DMS 273 (cell line): ENCODE results near the gene GUCY1B1.
A peak's percentile ranks its signal among the peaks of the same experiment; 100 is the strongest.

Experiments used
- DNase-seq: peaks from one replicate; lab custom pipeline; 2025; ENCODE audit not compliant: unreplicated experiment; lab: John Stamatoyannopoulos, UW

Gene GUCY1B1

DNA sequence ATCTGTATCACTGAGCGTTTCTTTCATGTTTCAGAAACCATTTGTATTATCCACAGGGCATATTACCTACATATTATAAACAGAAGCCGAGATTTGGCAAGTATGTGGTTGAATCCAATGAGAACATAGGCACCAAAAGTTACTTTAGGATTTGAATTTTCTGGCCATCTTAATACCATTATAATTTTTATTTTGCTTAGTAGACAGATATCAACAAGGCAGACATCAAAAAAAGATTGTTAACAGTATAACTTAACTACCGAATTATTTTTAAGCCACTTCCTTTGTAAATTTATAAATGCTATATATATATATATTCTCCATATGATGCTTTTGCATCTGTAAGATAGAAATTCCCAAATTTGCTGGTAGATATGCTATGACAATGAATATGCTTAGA is 2.2 kb downstream of the GUCY1B1 start:
- no peak for DNase-seq

DNA sequence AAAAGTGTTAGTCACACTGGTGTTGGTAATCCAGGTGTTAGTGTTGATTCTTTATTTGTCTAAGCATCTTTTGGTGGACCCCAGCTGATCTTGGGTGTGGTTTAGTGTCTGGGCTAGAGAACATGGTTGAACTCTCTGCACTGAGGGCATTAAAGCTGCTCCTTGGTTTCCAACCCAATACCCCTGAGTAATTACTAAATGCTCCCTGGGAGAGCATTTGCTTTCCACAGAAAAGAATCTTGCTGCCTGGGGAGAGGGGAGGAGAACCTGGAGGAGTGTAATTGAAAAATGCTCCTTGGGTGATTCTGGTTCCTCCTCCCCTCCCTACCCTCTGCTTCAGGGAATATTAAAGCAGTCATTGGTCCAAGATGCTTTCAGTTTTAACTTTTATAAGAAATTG is 3.1 kb downstream of the GUCY1B1 start:
- no peak for DNase-seq

GRCh38 chr4:155762334-155762733 is 3.5 kb downstream of the GUCY1B1 start:
- DNase-seq, result no peak

DNA sequence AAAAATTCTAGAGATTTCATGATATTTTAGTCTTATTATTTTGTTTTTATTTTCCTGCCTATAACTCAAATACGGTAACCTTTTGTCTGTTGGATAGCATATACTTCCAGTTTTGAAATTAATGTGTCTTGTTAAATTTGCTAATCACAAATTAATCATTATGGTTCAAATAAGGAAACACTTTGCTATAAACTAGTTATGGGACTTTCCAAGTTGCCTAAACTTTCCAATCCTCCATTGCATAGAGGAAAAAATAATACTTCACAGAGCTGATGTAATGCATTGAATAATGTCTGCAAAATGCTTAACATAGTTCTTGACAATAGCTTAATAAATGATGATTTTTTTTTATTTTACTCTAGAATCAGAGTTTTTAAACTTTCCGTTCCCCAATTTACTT is 4.7 kb downstream of the GUCY1B1 start:
- no peak for DNase-seq

- no peak for DNase-seq
Measured at GRCh38 chr4:155765149-155765548, 6.3 kb downstream of the GUCY1B1 start.

DNA sequence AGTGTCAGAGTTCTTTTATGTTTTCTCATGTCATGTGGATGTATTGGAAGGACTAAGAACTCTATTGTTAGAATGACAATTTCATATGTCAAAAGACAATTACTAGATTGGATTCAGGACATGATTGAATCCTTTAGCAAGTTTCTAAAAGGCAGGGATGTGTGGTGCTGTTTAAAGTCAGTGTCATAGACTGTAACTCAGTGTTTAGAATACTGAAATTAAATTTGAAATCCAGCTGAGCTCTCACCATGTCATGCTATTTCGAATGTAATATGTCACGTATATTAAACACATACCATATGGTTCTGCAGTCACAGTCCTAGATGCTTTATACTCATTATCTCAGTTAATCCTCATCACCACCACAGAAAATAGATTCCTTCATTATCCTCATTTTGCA is 7.8 kb downstream of the GUCY1B1 start:
- DNase-seq, result no peak

GRCh38 chr4:155768370-155768769 is 9.5 kb downstream of the GUCY1B1 start:
- DNase-seq, result no peak

DNA sequence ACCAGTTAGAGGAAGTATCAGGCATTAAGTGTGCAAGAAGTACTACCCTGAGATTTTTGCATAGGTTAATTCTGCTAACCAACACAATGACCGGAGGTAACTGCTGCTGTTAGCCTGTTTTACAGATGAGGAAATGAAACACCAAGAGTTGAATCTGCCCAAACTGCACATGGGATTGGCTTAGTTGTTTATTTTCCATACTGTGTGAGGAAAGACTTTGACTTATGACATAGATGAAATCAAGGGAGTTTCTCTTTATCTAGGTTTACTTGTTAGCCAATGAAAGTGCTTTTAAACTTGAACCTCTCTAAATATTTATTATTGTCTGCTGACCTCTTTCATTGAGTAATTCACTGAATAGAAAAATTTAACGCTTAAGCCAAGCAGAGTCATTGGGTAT is 10.3 kb downstream of the GUCY1B1 start:
- DNase-seq, result no peak

DNA sequence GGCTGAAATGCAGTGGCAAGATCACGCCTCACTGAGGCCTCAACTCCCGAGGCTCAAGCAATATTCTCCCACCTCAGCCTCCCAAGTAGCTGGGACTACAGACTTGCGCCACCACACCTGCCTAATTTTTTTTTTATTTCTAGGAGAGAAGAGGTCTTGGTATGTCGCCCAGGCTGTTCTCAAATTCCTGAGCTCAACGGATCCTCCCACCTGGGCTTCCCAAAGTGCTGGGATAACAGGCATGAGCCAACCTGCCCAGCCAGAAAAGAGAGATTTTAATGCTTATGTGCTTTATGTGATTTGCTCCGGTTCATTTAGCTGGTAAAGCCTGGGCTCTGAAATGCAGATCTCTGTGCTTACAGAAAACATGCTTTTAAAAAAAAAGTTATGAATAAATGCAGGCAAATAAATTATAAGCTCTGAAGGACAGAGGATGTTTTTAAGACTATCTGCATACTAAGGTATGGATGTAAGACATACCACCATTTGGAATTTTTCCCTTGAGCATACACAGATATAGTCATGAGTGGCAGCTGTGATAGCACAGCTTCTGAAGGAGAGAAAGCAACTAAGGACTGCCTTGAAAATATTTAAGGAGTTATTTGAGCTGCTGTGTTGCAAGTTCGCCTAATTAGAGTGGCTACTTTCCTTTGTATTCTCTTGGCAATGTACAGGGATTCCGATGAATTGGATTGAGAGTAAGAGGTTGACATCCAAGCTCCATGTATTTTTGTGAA is 13.8 kb downstream of the GUCY1B1 start:
- DNase-seq, result no peak

- DNase-seq, result no peak
Measured at GRCh38 chr4:155773196-155773800, 14.5 kb downstream of the GUCY1B1 start.

DNA sequence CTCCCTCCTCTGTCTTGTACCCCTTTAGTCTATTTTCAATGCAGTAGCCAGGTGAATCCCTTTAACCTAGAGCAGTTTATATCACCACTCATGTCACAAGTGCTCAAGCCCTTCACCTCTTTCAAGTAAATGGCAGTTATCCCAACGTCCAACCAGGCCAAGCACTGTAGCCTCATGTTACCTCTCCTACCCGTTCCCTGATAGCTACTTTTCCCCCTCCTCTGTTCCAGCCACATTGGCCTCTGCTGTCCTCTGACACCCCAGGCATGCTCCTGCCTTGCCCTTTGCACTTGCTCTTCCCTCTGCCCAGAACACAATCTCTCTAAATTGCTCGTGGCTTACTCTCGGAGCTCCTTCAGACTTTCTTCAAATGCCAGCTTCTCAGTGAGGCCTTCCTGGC is 15.2 kb downstream of the GUCY1B1 start:
- DNase-seq, result no peak

GRCh38 chr4:155777971-155778735 is 19.3 kb downstream of the GUCY1B1 start:
- no peak for DNase-seq

DNA sequence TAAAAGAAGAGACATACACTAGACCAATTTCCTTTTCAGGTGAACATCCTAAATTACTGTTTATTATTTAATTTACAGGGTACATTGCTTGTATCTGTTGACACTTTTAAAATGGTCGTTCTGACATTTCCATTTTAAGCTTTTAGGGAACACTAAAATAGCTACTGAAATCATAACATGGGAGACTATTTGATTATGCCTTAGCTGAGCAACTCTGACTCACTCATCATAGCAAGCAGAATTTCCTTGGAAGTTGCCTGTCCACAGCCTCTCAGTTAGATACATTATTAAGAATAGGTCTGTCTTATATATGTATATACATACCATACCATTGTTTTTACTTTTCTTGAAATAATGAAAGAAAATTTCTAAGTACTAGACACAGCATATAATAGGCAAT is 22.0 kb downstream of the GUCY1B1 start:
- DNase-seq, result no peak

DNA sequence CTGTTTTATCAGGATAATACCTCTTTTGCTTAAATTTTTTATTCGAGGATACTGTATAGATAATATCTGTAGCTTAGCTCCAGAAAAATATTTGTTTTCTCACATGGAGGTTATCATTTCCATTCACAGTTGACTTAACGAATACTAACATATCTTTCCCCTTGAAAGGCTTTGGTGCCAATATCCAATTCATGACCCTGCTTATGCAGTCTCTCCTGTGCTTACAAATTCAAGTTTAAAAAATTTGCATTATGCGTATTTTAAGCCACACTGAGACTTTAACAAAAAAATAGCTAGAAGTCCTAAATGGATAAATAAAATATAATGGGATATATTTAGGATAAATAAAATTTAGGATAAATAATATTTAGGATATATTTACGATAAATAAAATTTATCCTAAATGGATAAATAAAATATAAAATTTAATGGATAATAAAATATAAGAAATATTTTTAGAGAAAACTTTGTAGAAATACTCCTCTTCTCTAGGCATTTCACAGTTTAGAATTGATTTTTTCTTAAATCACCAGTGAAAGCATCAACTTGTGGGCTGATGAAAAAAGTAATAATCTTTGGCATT is 22.5 kb downstream of the GUCY1B1 start:
- no peak for DNase-seq

DNA sequence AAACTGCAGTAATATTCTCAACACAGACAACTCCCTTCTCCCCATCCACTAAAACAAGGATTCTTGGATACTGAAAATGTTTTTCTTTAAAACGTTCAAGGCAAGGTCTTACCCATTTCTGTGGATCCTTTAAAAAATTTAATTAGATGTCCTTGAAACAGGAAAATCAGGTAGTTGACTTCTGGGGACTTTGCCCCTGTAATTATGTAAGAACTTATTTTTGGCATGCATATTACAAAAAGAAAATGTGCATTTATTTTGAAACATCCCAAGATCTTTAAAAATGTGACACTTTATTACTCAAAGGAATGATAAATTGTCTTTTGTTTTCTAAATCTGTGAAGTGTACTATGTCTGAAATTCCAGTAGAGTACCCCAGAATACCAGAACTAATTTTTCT is 25.8 kb downstream of the GUCY1B1 start:
- DNase-seq, result no peak

DNA sequence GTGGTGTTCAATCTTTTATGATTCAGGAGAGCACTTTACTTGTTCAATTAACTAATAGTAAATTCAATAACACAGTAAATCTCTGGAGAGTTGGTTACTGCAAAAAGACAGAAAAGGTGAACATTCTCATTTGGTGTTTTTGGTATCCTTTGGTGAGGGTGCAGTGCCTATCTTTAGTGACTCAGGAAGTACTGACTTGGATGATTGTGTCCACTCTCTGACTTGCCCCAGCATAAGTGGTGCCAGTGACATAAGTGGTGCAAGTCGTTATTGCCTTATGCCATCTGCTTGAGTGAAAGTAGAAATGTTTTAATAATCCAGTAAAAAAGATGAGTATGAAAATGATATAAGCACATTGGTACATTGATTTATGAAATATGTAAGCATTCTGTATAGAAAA is 27.0 kb downstream of the GUCY1B1 start:
- no peak for DNase-seq

- DNase-seq, result peak; percentile 73
Measured at GRCh38 chr4:155787113-155787710, 28.4 kb downstream of the GUCY1B1 start.

DNA sequence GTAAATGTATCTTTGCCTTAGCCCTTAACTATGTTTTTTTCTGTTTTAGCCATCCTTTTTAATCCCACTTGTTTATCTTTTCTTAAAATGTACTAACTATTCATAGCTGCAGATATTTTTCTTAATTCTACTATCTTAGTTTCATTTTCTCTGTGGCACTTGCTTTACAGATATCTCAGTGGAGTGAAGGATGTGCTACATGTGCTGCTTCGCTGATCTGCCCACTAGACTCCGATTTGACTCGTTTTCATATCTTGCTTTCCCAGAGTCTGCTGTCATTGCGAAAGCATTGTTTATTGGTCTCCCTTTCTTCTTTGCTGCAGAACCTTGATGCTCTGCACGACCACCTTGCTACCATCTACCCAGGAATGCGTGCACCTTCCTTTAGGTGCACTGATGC is 30.6 kb downstream of the GUCY1B1 start:
- DNase-seq, result no peak

- DNase-seq, result no peak
Measured at GRCh38 chr4:155789982-155790381, 31.2 kb downstream of the GUCY1B1 start.

GRCh38 chr4:155794589-155795236 is 35.9 kb downstream of the GUCY1B1 start:
- DNase-seq, result no peak

DNA sequence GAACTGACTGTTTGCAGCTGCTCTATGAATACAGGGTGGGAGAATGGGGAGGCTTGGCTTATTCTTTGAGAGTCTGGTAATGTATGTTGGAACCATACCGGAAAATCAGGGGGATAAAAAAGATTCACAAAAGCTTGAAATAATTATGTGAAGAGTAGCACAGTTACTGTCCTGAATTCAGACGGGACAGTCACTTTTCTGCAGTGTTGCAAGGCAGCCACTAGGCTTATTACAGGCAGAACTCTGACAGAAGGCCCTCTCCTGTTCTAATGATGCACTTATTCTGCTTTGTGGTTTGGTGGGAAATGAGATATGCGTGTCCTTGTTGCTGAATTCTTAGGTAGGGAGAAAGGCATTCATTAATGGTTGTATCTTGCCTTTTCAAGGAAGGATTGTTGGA is 37.2 kb downstream of the GUCY1B1 start:
- DNase-seq, result peak; percentile 19
